T-helper 1 cell treated with Interleukin-12 subunit alpha and Interleukin-12 subunit beta and Interleukin-4 antibody, amounts not matched to agents 30 μg/mL and 1 μg/mL, for 36 hours (primary cell): Measurements from ENCODE around the gene CEP112.

Experiments
- H3K27ac Mint-ChIP-seq: one replicate; pipeline ENCODE4 v1.8.0; 2021; ENCODE audit warnings: mild to moderate bottlenecking, mixed read lengths
- H3K27me3 Mint-ChIP-seq: one replicate; pipeline ENCODE4 v1.8.0; 2021; ENCODE audit warnings: low read depth, mixed read lengths
- H3K36me3 Mint-ChIP-seq: one replicate; pipeline ENCODE4 v1.8.0; 2021; ENCODE audit warnings: low read depth, mixed read lengths
- H3K4me1 Mint-ChIP-seq: one replicate; pipeline ENCODE4 v1.8.0; 2021; ENCODE audit warnings: low read depth, mixed read lengths
- H3K4me3 Mint-ChIP-seq: one replicate; pipeline ENCODE4 v1.8.0; 2021; ENCODE audit warnings: mild to moderate bottlenecking, moderate library complexity, mixed read lengths
- H3K9me3 Mint-ChIP-seq: one replicate; pipeline ENCODE4 v1.8.0; 2021; ENCODE audit warnings: mixed read lengths

The CEP112 gene

GRCh38 chr17:65627891-65628643, 563.9 kb downstream of the CEP112 start:
- no peaks in the 10 kb centered on the region for H3K9me3 Mint-ChIP-seq

GRCh38 chr17:65627108-65627507, 564.8 kb downstream of the CEP112 start:
- Mint-ChIP-seq H3K4me3 (no peak overlapping the region), H3K4me1 (no peaks in the 10 kb centered on the region), H3K27ac (no peak overlapping the region), H3K27me3 (no peaks in the 10 kb centered on the region), H3K9me3 (no peaks in the 10 kb centered on the region), H3K36me3 (no peaks in the 10 kb centered on the region)

More at GRCh38 chr17:65627891-65628643, 563.9 kb downstream of the CEP112 start:
- Mint-ChIP-seq H3K4me1 (no peaks in the 10 kb centered on the region), H3K4me3 (no peak overlapping the region), H3K27ac (no peak overlapping the region), H3K27me3 (peaks cover 2% of the 10 kb centered on the region), H3K36me3 (no peaks in the 10 kb centered on the region)

- Mint-ChIP-seq H3K27me3 (no peaks in the 10 kb centered on the region), H3K4me1 (no peaks in the 10 kb centered on the region), H3K36me3 (no peaks in the 10 kb centered on the region), H3K9me3 (no peaks in the 10 kb centered on the region), H3K27ac (no peak overlapping the region), H3K4me3 (no peak overlapping the region)
Observed at GRCh38 chr17:65626451-65626850, 565.5 kb downstream of the CEP112 start.

GRCh38 chr17:65618516-65618915, 573.4 kb downstream of the CEP112 start:
- no peaks in the 10 kb centered on the region for H3K9me3 Mint-ChIP-seq
- H3K4me1 Mint-ChIP-seq, result no peaks in the 10 kb centered on the region
- no peaks in the 10 kb centered on the region for H3K27me3 Mint-ChIP-seq
- H3K27ac Mint-ChIP-seq, result no peak overlapping the region
- H3K36me3 Mint-ChIP-seq, result no peaks in the 10 kb centered on the region
- H3K4me3 Mint-ChIP-seq, result no peak overlapping the region

GRCh38 chr17:65617496-65617895, 574.4 kb downstream of the CEP112 start:
- Mint-ChIP-seq H3K4me3 (no peak overlapping the region), H3K27me3 (peaks cover 4% of the 10 kb centered on the region), H3K9me3 (no peaks in the 10 kb centered on the region), H3K27ac (no peak overlapping the region), H3K4me1 (no peaks in the 10 kb centered on the region), H3K36me3 (no peaks in the 10 kb centered on the region)

GRCh38 chr17:65609749-65610148, 582.2 kb downstream of the CEP112 start:
- no peaks in the 10 kb centered on the region for H3K9me3 Mint-ChIP-seq
- no peak overlapping the region for H3K27ac Mint-ChIP-seq
- H3K4me1 Mint-ChIP-seq, result no peaks in the 10 kb centered on the region
- peaks cover 7% of the 10 kb centered on the region for H3K27me3 Mint-ChIP-seq
- H3K36me3 Mint-ChIP-seq, result no peaks in the 10 kb centered on the region
- H3K4me3 Mint-ChIP-seq, result no peak overlapping the region

GRCh38 chr17:65609286-65609685, 582.6 kb downstream of the CEP112 start:
- Mint-ChIP-seq H3K4me1 (no peaks in the 10 kb centered on the region), H3K36me3 (no peaks in the 10 kb centered on the region), H3K27me3 (peaks cover 7% of the 10 kb centered on the region), H3K27ac (no peak overlapping the region), H3K4me3 (no peak overlapping the region), H3K9me3 (no peaks in the 10 kb centered on the region)

GRCh38 chr17:65604070-65604469, 587.9 kb downstream of the CEP112 start:
- Mint-ChIP-seq H3K27me3 (peaks cover 3% of the 10 kb centered on the region), H3K4me3 (no peak overlapping the region), H3K27ac (no peak overlapping the region), H3K9me3 (no peaks in the 10 kb centered on the region), H3K4me1 (no peaks in the 10 kb centered on the region), H3K36me3 (no peaks in the 10 kb centered on the region)

GRCh38 chr17:65601881-65602280, 590.1 kb downstream of the CEP112 start:
- Mint-ChIP-seq H3K27ac (no peak overlapping the region), H3K4me3 (no peak overlapping the region), H3K27me3 (peaks cover 3% of the 10 kb centered on the region), H3K9me3 (no peaks in the 10 kb centered on the region), H3K36me3 (no peaks in the 10 kb centered on the region), H3K4me1 (no peaks in the 10 kb centered on the region)

GRCh38 chr17:65601145-65601544, 590.8 kb downstream of the CEP112 start:
- H3K27ac Mint-ChIP-seq, result no peak overlapping the region
- no peaks in the 10 kb centered on the region for H3K27me3 Mint-ChIP-seq
- H3K36me3 Mint-ChIP-seq, result no peaks in the 10 kb centered on the region
- H3K4me1 Mint-ChIP-seq, result no peaks in the 10 kb centered on the region
- H3K9me3 Mint-ChIP-seq, result no peaks in the 10 kb centered on the region
- no peak overlapping the region for H3K4me3 Mint-ChIP-seq

GRCh38 chr17:65600518-65600917, 591.4 kb downstream of the CEP112 start:
- no peaks in the 10 kb centered on the region for H3K27me3 Mint-ChIP-seq
- no peaks in the 10 kb centered on the region for H3K36me3 Mint-ChIP-seq
- H3K27ac Mint-ChIP-seq, result no peak overlapping the region
- no peak overlapping the region for H3K4me3 Mint-ChIP-seq
- H3K4me1 Mint-ChIP-seq, result no peaks in the 10 kb centered on the region
- H3K9me3 Mint-ChIP-seq, result no peaks in the 10 kb centered on the region

- H3K36me3 Mint-ChIP-seq, result no peaks in the 10 kb centered on the region
- H3K27ac Mint-ChIP-seq, result no peak overlapping the region
- peaks cover 5% of the 10 kb centered on the region for H3K4me1 Mint-ChIP-seq
- no peak overlapping the region for H3K4me3 Mint-ChIP-seq
- H3K9me3 Mint-ChIP-seq, result no peaks in the 10 kb centered on the region
- no peaks in the 10 kb centered on the region for H3K27me3 Mint-ChIP-seq
Observed at GRCh38 chr17:65599650-65600049, 592.3 kb downstream of the CEP112 start.

- Mint-ChIP-seq H3K4me1 (peaks cover 10% of the 10 kb centered on the region), H3K27me3 (peaks cover 5% of the 10 kb centered on the region), H3K36me3 (no peaks in the 10 kb centered on the region), H3K9me3 (no peaks in the 10 kb centered on the region), H3K4me3 (no peak overlapping the region), H3K27ac (no peak overlapping the region)
Observed at GRCh38 chr17:65598746-65599145, 593.2 kb downstream of the CEP112 start.

- peaks cover 5% of the 10 kb centered on the region for H3K27me3 Mint-ChIP-seq
- H3K27ac Mint-ChIP-seq, result no peak overlapping the region
- H3K36me3 Mint-ChIP-seq, result no peaks in the 10 kb centered on the region
- H3K9me3 Mint-ChIP-seq, result no peaks in the 10 kb centered on the region
- no peak overlapping the region for H3K4me3 Mint-ChIP-seq
- H3K4me1 Mint-ChIP-seq, result peaks cover 11% of the 10 kb centered on the region
Observed at GRCh38 chr17:65595071-65595656, 596.8 kb downstream of the CEP112 start.
